CD4-positive, alpha-beta memory T cell (primary cell): Measurements from ENCODE around the gene ATAD3B. TPM values are rescaled to one million over a fixed set of nuclear protein-coding genes. Genes with fewer than 3 reads are reported as not detected.
A peak's percentile ranks its signal among the peaks of the same experiment; 100 is the strongest.

Experiments used
- CTCF ChIA-PET: fragments of 350-600 bp; sonication (Branson Sonifier 250); formaldehyde crosslinking; loops from one replicate; lab custom pipeline; 2021; ENCODE audit warnings: inconsistent platforms; ENCODE audit not compliant: partially characterized antibody; lab: Charles Lee
- POLR2A ChIA-PET: fragments of 350-600 bp; sonication (Branson Sonifier 250); formaldehyde crosslinking; loops from one replicate; lab custom pipeline; 2021; ENCODE audit not compliant: partially characterized antibody; lab: Charles Lee
- DNase-seq, 5 donors: peaks; one replicate each; pipeline versions ENCODE4 v3.0.0 to v3.0.0-alpha.2; 2020 to 2022; ENCODE audit warnings: mixed read lengths in 1 of 5
- H3K27ac ChIP-seq: one replicate; pipeline ENCODE4 v1.7.0; 2013; ENCODE audit warnings: low read depth, low read length
- H3K27me3 ChIP-seq: 2 replicates; pipeline ENCODE4 v1.7.0; 2013; ENCODE audit warnings: mild to moderate bottlenecking, low read length, moderate library complexity; ENCODE audit not compliant: insufficient read depth
- H3K36me3 ChIP-seq: 2 replicates; pipeline ENCODE4 v1.7.0; 2013; ENCODE audit warnings: mild to moderate bottlenecking, low read length, moderate library complexity; ENCODE audit not compliant: insufficient read depth
- H3K4me1 ChIP-seq: 2 replicates; pipeline ENCODE4 v1.7.0; 2013; ENCODE audit warnings: mild to moderate bottlenecking, low read length, moderate library complexity; ENCODE audit not compliant: insufficient read depth
- H3K4me3 ChIP-seq, 2 donors: one replicate each; pipeline ENCODE4 v1.7.0; 2013; ENCODE audit warnings: low read length in 2 of 2, mild to moderate bottlenecking in 1 of 2
- H3K9me3 ChIP-seq, 2 donors: one replicate each; pipeline ENCODE4 v1.7.0; 2013; ENCODE audit warnings: low read length in 2 of 2, control low read depth in 1 of 2; ENCODE audit not compliant: control insufficient read depth in 1 of 2
- H3K27ac Mint-ChIP-seq, 7 donors: one replicate each; pipeline ENCODE4 v1.8.0; 2020 to 2021; ENCODE audit warnings: mixed read lengths in 7 of 7, mild to moderate bottlenecking in 6 of 7, inconsistent platforms in 3 of 7, moderate library complexity in 3 of 7
- H3K27me3 Mint-ChIP-seq, 2 donors: one replicate each; pipeline ENCODE4 v1.8.0; 2020 to 2021; ENCODE audit warnings: mixed read lengths in 2 of 2
- H3K36me3 Mint-ChIP-seq, 2 donors: one replicate each; pipeline ENCODE4 v1.8.0; 2020 to 2021; ENCODE audit warnings: mixed read lengths in 2 of 2, inconsistent platforms in 1 of 2, mild to moderate bottlenecking in 1 of 2
- H3K4me1 Mint-ChIP-seq, 4 donors: one replicate each; pipeline ENCODE4 v1.8.0; 2020 to 2021; ENCODE audit warnings: mixed read lengths in 4 of 4, mild to moderate bottlenecking in 1 of 4
- H3K4me3 Mint-ChIP-seq, 8 donors: one replicate each; pipeline ENCODE4 v1.8.0; 2020 to 2021; ENCODE audit warnings: mixed read lengths in 8 of 8, mild to moderate bottlenecking in 7 of 8, moderate library complexity in 6 of 8, inconsistent platforms in 3 of 8
- H3K9me3 Mint-ChIP-seq, 8 donors: one replicate each; pipeline ENCODE4 v1.8.0; 2020 to 2021; ENCODE audit warnings: mixed read lengths in 8 of 8, mild to moderate bottlenecking in 5 of 8, inconsistent platforms in 3 of 8, moderate library complexity in 1 of 8
- intact Hi-C: fragments of 100-400 bp; cut with micrococcal nuclease; formaldehyde crosslinking; loops from one replicate; pipeline ENCODE4 v1.15.1; 2023
- polyA plus RNA-seq, 2 donors: library from polyadenylated mRNA; unstranded; fragments of 300-500 nt; fragmentation: Illumina TruSeq; gene quantifications; one replicate each; pipeline ENCODE4 v1.2.3, GENCODE V29; 2021
- total RNA-seq, 2 experiments: library from RNA; stranded (reverse); gene quantifications; one replicate each; pipeline ENCODE4 v1.2.3, GENCODE V29; 2021

ATAD3B gene
- total and polyA plus RNA-seq, 4 experiments from 2014 or later: 2.9 to 53.8 (median 29.6) TPM

GRCh38 chr1:1541956-1542765 lies 70.6 kb downstream of the ATAD3B start:
- Mint-ChIP-seq H3K36me3 (peaks cover 0 to 4% of the 10 kb centered on the region in 2 donors), H3K4me3 (peak overlapping the region; percentile 29 to 68 (median 50)), H3K27ac (peak overlapping the region in 3 of 7 donors; percentile 18 to 75 (median 64)), H3K9me3 (no peaks in the 10 kb centered on the region), H3K27me3 (no peaks in the 10 kb centered on the region), H3K4me1 (peaks cover 0 to 5% (median 2%) of the 10 kb centered on the region in 4 donors)
- H3K4me3 ChIP-seq: no peak overlapping the region
- ChIA-PET CTCF (no interaction called here), POLR2A (no interaction called here)
- intact Hi-C loops: no loop called here
- H3K36me3 ChIP-seq: no peaks in the 10 kb centered on the region
- H3K9me3 ChIP-seq: no peaks in the 10 kb centered on the region
- H3K27me3 ChIP-seq: no peaks in the 10 kb centered on the region
- H3K4me1 ChIP-seq: peaks cover 5% of the 10 kb centered on the region
- DNase-seq: no peak
- no peak overlapping the region for H3K27ac ChIP-seq

GRCh38 chr1:1542766-1543705 lies 71.5 kb downstream of the ATAD3B start:
- Mint-ChIP-seq H3K4me3 (peak overlapping the region in 1 of 8 donors; percentile 34), H3K4me1 (peaks cover 0 to 5% (median 2%) of the 10 kb centered on the region in 4 donors), H3K9me3 (no peaks in the 10 kb centered on the region), H3K36me3 (peaks cover 0 to 4% of the 10 kb centered on the region in 2 donors), H3K27me3 (no peaks in the 10 kb centered on the region), H3K27ac (peak overlapping the region in 2 of 7 donors; percentile 57 to 75)
- Histone ChIP-seq H3K4me3 (no peak overlapping the region), H3K36me3 (no peaks in the 10 kb centered on the region), H3K27ac (no peak overlapping the region), H3K9me3 (no peaks in the 10 kb centered on the region), H3K27me3 (no peaks in the 10 kb centered on the region), H3K4me1 (peaks cover 5% of the 10 kb centered on the region)
- POLR2A ChIA-PET: interaction anchor here (0.9 kb wide), 1 partner anchor 70 kb away, joined by 3 read pairs; no protein-coding TSS in a partner anchor
- intact Hi-C loops: no loop called here
- no peak for DNase-seq
- CTCF ChIA-PET: no interaction called here

DNA sequence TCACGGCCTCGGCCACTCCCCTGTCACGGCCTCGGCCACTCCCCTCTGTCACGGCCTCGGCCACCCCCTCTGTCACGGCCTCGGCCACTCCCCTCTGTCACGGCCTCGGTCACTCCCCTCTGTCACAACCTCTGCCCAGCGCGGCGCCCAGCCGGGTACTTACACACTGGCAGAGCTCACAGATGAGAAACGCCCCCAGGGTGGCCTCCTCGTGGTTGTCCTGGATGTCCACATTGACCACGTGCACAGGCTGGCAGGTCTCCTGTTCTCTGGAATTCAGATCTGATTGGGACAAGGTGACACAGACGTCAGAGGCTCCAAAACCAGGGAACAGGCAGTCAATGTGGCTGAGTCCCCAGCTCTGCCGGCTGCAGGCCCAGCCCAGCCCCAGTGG lies 72.1 kb downstream of the ATAD3B start:
- ChIA-PET CTCF (no interaction called here), POLR2A (interaction anchor here (0.9 kb wide), 1 partner anchor 70 kb away, joined by 3 read pairs; no protein-coding TSS in a partner anchor)
- Mint-ChIP-seq H3K4me1 (peaks cover 0 to 5% (median 2%) of the 10 kb centered on the region in 4 donors), H3K27ac (no peak overlapping the region), H3K27me3 (no peaks in the 10 kb centered on the region), H3K36me3 (peaks cover 0 to 4% of the 10 kb centered on the region in 2 donors), H3K9me3 (no peaks in the 10 kb centered on the region), H3K4me3 (no peak overlapping the region)
- Histone ChIP-seq H3K9me3 (no peaks in the 10 kb centered on the region), H3K4me1 (peaks cover 5% of the 10 kb centered on the region), H3K27me3 (no peaks in the 10 kb centered on the region), H3K4me3 (no peak overlapping the region), H3K27ac (no peak overlapping the region), H3K36me3 (no peaks in the 10 kb centered on the region)
- intact Hi-C loops: no loop called here
- no peak for DNase-seq

- POLR2A ChIA-PET: no interaction called here
- CTCF ChIA-PET: no interaction called here
- Mint-ChIP-seq H3K4me3 (no peak overlapping the region), H3K27ac (no peak overlapping the region), H3K9me3 (no peaks in the 10 kb centered on the region), H3K4me1 (peaks cover 0 to 5% (median 2%) of the 10 kb centered on the region in 4 donors), H3K27me3 (no peaks in the 10 kb centered on the region), H3K36me3 (peaks cover 0 to 4% of the 10 kb centered on the region in 2 donors)
- Histone ChIP-seq H3K36me3 (no peaks in the 10 kb centered on the region), H3K4me1 (peaks cover under 1% of the 10 kb centered on the region), H3K4me3 (no peak overlapping the region), H3K9me3 (no peaks in the 10 kb centered on the region), H3K27me3 (no peaks in the 10 kb centered on the region), H3K27ac (no peak overlapping the region)
- intact Hi-C loops: no loop called here
- DNase-seq: no peak
Measured at GRCh38 chr1:1544544-1544943, 73.0 kb downstream of the ATAD3B start.

Other genes with a start within 250 kb of the ATAD3B start
- 100 to 1,000 TPM; 125 to 138 TPM for gene SDF4, start 239.8 kb upstream of the ATAD3B start, total RNA-seq
- 100 to 1,000 TPM in 1 of 2 donors, 10 to 100 TPM in 1; 97.4 to 106 TPM for gene SDF4, start 239.8 kb upstream of the ATAD3B start, polyA plus RNA-seq
- gene B3GALT6, start 239.5 kb upstream of the ATAD3B start, total RNA-seq: 10 to 100 TPM; 23.0 to 23.7 TPM
- gene B3GALT6, start 239.5 kb upstream of the ATAD3B start, polyA plus RNA-seq: 10 to 100 TPM in 1 of 2 donors, 1 to 10 TPM in 1; 5.4 to 14.4 TPM
- gene C1QTNF12, start 225.0 kb upstream of the ATAD3B start, total RNA-seq: 1 to 10 TPM; 2.4 to 3.3 TPM
- gene C1QTNF12, start 225.0 kb upstream of the ATAD3B start, polyA plus RNA-seq: under 1 TPM in 1 of 2 donors, not detected in 1; 0.31 TPM
- gene UBE2J2, start 197.9 kb upstream of the ATAD3B start, total RNA-seq: 10 to 100 TPM; 82.8 to 92.9 TPM
- gene UBE2J2, start 197.9 kb upstream of the ATAD3B start, polyA plus RNA-seq: 10 to 100 TPM; 79.4 to 96.7 TPM
- 10 to 100 TPM in 1 of 2 experiments, 1 to 10 TPM in 1; 9.6 to 11.5 TPM for gene SCNN1D, start 191.3 kb upstream of the ATAD3B start, total RNA-seq
- gene SCNN1D, start 191.3 kb upstream of the ATAD3B start, polyA plus RNA-seq: under 1 TPM in 1 of 2 donors, not detected in 1; 0.25 TPM
- gene ACAP3, start 163.8 kb upstream of the ATAD3B start, total RNA-seq: 10 to 100 TPM; 59.7 to 65.6 TPM
- gene ACAP3, start 163.8 kb upstream of the ATAD3B start, polyA plus RNA-seq: 1 to 10 TPM; 5.4 to 6.9 TPM
- gene PUSL1, start 163.2 kb upstream of the ATAD3B start, total RNA-seq: 10 to 100 TPM; 24.1 to 27.9 TPM
- 10 to 100 TPM; 15.4 to 16.7 TPM for gene PUSL1, start 163.2 kb upstream of the ATAD3B start, polyA plus RNA-seq
- 100 to 1,000 TPM; 163 to 173 TPM for gene INTS11, start 147.1 kb upstream of the ATAD3B start, total RNA-seq
- 10 to 100 TPM; 68.3 to 71.3 TPM for gene INTS11, start 147.1 kb upstream of the ATAD3B start, polyA plus RNA-seq
- 10 to 100 TPM; 25.0 to 28.3 TPM for gene CPTP, start 147.0 kb upstream of the ATAD3B start, total RNA-seq
- 10 to 100 TPM; 15.4 to 26.8 TPM for gene CPTP, start 147.0 kb upstream of the ATAD3B start, polyA plus RNA-seq
- gene TAS1R3, start 140.5 kb upstream of the ATAD3B start, total RNA-seq: 1 to 10 TPM; 1.5 TPM
- under 1 TPM in 1 of 2 donors, not detected in 1; 0.47 TPM for gene TAS1R3, start 140.5 kb upstream of the ATAD3B start, polyA plus RNA-seq
- 10 to 100 TPM; 43.7 to 44.6 TPM for gene DVL1, start 122.3 kb upstream of the ATAD3B start, total RNA-seq
- gene DVL1, start 122.3 kb upstream of the ATAD3B start, polyA plus RNA-seq: 1 to 10 TPM in 1 of 2 donors, under 1 TPM in 1; 0.19 to 1.9 TPM
- gene MXRA8, start 113.2 kb upstream of the ATAD3B start, total RNA-seq: under 1 TPM in 1 of 2 experiments, not detected in 1; 0.35 TPM
- under 1 TPM in 1 of 2 donors, not detected in 1; 0.57 TPM for gene MXRA8, start 113.2 kb upstream of the ATAD3B start, polyA plus RNA-seq
- 10 to 100 TPM; 60.4 to 72.7 TPM for gene AURKAIP1, start 96.6 kb upstream of the ATAD3B start, total RNA-seq
- gene AURKAIP1, start 96.6 kb upstream of the ATAD3B start, polyA plus RNA-seq: 100 to 1,000 TPM; 159 to 179 TPM
- gene CCNL2, start 72.4 kb upstream of the ATAD3B start, total RNA-seq: 100 to 1,000 TPM; 388 to 394 TPM
- 10 to 100 TPM; 18.3 to 36.6 TPM for gene CCNL2, start 72.4 kb upstream of the ATAD3B start, polyA plus RNA-seq
- 100 to 1,000 TPM; 119 to 123 TPM for gene MRPL20, start 64.5 kb upstream of the ATAD3B start, total RNA-seq
- gene MRPL20, start 64.5 kb upstream of the ATAD3B start, polyA plus RNA-seq: 100 to 1,000 TPM; 171 to 202 TPM
- not detected for gene ANKRD65, start 50.5 kb upstream of the ATAD3B start, total RNA-seq
- gene ANKRD65, start 50.5 kb upstream of the ATAD3B start, polyA plus RNA-seq: not detected
- not detected for gene VWA1, start 36.1 kb upstream of the ATAD3B start, total RNA-seq
- gene VWA1, start 36.1 kb upstream of the ATAD3B start, polyA plus RNA-seq: not detected
- 1 to 10 TPM; 1.5 to 1.6 TPM for gene ATAD3C, start 22.1 kb upstream of the ATAD3B start, total RNA-seq
- gene ATAD3C, start 22.1 kb upstream of the ATAD3B start, polyA plus RNA-seq: 1 to 10 TPM; 1.8 to 2.1 TPM
- 10 to 100 TPM; 23.0 to 24.7 TPM for gene ATAD3A, start 40.4 kb downstream of the ATAD3B start, total RNA-seq
- gene ATAD3A, start 40.4 kb downstream of the ATAD3B start, polyA plus RNA-seq: 10 to 100 TPM in 1 of 2 donors, 1 to 10 TPM in 1; 9.5 to 12.2 TPM
- gene TMEM240, start 68.9 kb downstream of the ATAD3B start, total RNA-seq: 1 to 10 TPM; 1.8 to 2.8 TPM
- not detected for gene TMEM240, start 68.9 kb downstream of the ATAD3B start, polyA plus RNA-seq
- 100 to 1,000 TPM; 128 to 132 TPM for gene SSU72, start 103.1 kb downstream of the ATAD3B start, total RNA-seq
- gene SSU72, start 103.1 kb downstream of the ATAD3B start, polyA plus RNA-seq: 100 to 1,000 TPM; 202 to 209 TPM
- gene FNDC10, start 128.4 kb downstream of the ATAD3B start, total RNA-seq: 1 to 10 TPM; 2.7 to 2.9 TPM
- 1 to 10 TPM in 1 of 2 donors, under 1 TPM in 1; 0.72 to 1.3 TPM for gene FNDC10, start 128.4 kb downstream of the ATAD3B start, polyA plus RNA-seq
- gene MIB2, start 143.7 kb downstream of the ATAD3B start, total RNA-seq: 100 to 1,000 TPM; 112 to 114 TPM
- 10 to 100 TPM; 12.7 to 34.6 TPM for gene MIB2, start 143.7 kb downstream of the ATAD3B start, polyA plus RNA-seq
- 1 to 10 TPM; 3.5 to 3.7 TPM for gene MMP23B, start 160.4 kb downstream of the ATAD3B start, total RNA-seq
- under 1 TPM in 1 of 2 donors, not detected in 1; 0.53 TPM for gene MMP23B, start 160.4 kb downstream of the ATAD3B start, polyA plus RNA-seq
- 10 to 100 TPM; 44.2 to 44.7 TPM for gene CDK11B, start 187.2 kb downstream of the ATAD3B start, total RNA-seq
- gene CDK11B, start 187.2 kb downstream of the ATAD3B start, polyA plus RNA-seq: 10 to 100 TPM in 1 of 2 donors, 1 to 10 TPM in 1; 2.5 to 24.5 TPM
- 100 to 1,000 TPM; 123 to 130 TPM for gene SLC35E2B, start 221.0 kb downstream of the ATAD3B start, total RNA-seq
- gene SLC35E2B, start 221.0 kb downstream of the ATAD3B start, polyA plus RNA-seq: 10 to 100 TPM; 29.4 to 48.7 TPM